GM23338 (cell line): ENCODE results near the gene C16orf95. TPM values are rescaled to one million over a fixed set of nuclear protein-coding genes. Genes with fewer than 3 reads are reported as not detected.

Experiments used
- polyA plus RNA-seq: library from polyadenylated mRNA; unstranded; fragments of >200 nt; fragmentation: Nextera tagmentation; extraction: Ambion mirVana; gene quantifications from 2 replicates; pipeline ENCODE4 v1.2.1, GENCODE V29; 2016
- total RNA-seq: library from RNA; depleted of rRNA; stranded (reverse); fragments of >200 nt; shearing (Covaris generic); gene quantifications from 2 replicates; pipeline ENCODE4 v1.2.3, GENCODE V29; 2014
- TF ChIP-seq, protein P1 (sequence below), 2 experiments: fragments of 200-600 bp in 1 of 2; sonication (generic) in 1 of 2; conservative IDR thresholded peaks; 2 replicates each; pipeline versions ENCODE4 v1.5.1 to v1.6.1; 2016 to 2017; ENCODE audit warnings: antibody characterized with exemption in 2 of 2, low read depth in 2 of 2, mild to moderate bottlenecking in 2 of 2, moderate library complexity in 1 of 2
- TF ChIP-seq, protein P2 (sequence below): fragments of 250-450 bp; sonication (Bioruptor Pico); IDR thresholded peaks from 2 replicates; pipeline ENCODE4 v1.5.0; 2020; ENCODE audit warnings: mild to moderate bottlenecking, moderate library complexity
- TF ChIP-seq, protein P3 (sequence below): IDR thresholded peaks from 2 replicates; pipeline ENCODE4 v1.6.1; 2016; ENCODE audit warnings: antibody characterized with exemption

Gene C16orf95
- total and polyA plus RNA-seq, 2 experiments from 2014 or later = 1.2 to 3.9 TPM

DNA sequence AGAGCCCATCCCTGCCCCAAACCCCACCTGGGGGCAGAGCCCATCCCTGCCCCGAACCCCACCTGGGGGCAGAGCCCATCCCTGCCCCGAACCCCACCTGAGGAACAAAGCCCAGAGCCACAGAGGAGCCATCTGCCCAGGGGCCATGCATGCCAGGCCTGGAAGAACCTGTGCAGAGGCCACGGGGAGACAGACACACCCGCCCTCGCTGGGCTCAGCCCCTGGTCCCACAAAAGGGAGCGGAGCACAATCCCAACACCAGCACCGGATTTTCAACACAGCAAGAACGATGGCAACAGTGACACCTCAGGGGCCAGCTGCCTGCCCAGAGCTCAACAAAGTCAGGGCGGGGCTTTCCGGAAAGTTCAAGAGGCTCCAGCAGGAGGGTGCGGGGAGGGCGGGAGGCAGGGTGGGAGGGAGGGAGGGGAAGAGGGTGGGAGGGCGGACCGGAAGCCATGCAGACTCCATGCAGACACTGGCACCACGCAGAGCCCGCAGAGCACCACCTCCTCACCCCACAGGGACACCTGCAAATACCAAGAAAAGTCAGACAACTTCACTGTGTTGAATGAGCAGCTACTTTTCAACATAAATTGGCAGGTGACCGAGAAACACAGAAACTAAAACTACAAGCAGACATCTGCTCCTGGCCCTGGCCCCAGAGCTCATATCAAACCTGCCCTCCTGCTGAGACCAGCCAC, 27.9 kb upstream of the C16orf95 start (continued):
- TF ChIP-seq, protein P1, sequence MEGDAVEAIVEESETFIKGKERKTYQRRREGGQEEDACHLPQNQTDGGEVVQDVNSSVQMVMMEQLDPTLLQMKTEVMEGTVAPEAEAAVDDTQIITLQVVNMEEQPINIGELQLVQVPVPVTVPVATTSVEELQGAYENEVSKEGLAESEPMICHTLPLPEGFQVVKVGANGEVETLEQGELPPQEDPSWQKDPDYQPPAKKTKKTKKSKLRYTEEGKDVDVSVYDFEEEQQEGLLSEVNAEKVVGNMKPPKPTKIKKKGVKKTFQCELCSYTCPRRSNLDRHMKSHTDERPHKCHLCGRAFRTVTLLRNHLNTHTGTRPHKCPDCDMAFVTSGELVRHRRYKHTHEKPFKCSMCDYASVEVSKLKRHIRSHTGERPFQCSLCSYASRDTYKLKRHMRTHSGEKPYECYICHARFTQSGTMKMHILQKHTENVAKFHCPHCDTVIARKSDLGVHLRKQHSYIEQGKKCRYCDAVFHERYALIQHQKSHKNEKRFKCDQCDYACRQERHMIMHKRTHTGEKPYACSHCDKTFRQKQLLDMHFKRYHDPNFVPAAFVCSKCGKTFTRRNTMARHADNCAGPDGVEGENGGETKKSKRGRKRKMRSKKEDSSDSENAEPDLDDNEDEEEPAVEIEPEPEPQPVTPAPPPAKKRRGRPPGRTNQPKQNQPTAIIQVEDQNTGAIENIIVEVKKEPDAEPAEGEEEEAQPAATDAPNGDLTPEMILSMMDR (conservative IDR thresholded peaks at IDR 0.05; ENCODE audit: low read depth in 2 of 2) = no peak
- TF ChIP-seq, protein P2, sequence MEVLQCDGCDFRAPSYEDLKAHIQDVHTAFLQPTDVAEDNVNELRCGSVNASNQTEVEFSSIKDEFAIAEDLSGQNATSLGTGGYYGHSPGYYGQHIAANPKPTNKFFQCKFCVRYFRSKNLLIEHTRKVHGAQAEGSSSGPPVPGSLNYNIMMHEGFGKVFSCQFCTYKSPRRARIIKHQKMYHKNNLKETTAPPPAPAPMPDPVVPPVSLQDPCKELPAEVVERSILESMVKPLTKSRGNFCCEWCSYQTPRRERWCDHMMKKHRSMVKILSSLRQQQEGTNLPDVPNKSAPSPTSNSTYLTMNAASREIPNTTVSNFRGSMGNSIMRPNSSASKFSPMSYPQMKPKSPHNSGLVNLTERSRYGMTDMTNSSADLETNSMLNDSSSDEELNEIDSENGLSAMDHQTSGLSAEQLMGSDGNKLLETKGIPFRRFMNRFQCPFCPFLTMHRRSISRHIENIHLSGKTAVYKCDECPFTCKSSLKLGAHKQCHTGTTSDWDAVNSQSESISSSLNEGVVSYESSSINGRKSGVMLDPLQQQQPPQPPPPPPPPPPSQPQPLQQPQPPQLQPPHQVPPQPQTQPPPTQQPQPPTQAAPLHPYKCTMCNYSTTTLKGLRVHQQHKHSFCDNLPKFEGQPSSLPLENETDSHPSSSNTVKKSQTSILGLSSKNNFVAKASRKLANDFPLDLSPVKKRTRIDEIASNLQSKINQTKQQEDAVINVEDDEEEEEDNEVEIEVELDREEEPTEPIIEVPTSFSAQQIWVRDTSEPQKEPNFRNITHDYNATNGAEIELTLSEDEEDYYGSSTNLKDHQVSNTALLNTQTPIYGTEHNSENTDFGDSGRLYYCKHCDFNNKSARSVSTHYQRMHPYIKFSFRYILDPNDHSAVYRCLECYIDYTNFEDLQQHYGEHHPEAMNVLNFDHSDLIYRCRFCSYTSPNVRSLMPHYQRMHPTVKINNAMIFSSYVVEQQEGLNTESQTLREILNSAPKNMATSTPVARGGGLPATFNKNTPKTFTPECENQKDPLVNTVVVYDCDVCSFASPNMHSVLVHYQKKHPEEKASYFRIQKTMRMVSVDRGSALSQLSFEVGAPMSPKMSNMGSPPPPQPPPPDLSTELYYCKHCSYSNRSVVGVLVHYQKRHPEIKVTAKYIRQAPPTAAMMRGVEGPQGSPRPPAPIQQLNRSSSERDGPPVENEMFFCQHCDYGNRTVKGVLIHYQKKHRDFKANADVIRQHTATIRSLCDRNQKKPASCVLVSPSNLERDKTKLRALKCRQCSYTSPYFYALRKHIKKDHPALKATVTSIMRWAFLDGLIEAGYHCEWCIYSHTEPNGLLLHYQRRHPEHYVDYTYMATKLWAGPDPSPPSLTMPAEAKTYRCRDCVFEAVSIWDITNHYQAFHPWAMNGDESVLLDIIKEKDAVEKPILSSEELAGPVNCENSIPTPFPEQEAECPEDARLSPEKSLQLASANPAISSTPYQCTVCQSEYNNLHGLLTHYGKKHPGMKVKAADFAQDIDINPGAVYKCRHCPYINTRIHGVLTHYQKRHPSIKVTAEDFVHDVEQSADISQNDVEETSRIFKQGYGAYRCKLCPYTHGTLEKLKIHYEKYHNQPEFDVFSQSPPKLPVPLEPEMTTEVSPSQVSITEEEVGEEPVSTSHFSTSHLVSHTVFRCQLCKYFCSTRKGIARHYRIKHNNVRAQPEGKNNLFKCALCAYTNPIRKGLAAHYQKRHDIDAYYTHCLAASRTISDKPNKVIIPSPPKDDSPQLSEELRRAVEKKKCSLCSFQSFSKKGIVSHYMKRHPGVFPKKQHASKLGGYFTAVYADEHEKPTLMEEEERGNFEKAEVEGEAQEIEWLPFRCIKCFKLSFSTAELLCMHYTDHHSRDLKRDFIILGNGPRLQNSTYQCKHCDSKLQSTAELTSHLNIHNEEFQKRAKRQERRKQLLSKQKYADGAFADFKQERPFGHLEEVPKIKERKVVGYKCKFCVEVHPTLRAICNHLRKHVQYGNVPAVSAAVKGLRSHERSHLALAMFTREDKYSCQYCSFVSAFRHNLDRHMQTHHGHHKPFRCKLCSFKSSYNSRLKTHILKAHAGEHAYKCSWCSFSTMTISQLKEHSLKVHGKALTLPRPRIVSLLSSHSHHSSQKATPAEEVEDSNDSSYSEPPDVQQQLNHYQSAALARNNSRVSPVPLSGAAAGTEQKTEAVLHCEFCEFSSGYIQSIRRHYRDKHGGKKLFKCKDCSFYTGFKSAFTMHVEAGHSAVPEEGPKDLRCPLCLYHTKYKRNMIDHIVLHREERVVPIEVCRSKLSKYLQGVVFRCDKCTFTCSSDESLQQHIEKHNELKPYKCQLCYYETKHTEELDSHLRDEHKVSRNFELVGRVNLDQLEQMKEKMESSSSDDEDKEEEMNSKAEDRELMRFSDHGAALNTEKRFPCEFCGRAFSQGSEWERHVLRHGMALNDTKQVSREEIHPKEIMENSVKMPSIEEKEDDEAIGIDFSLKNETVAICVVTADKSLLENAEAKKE (CRISPR knock-in tag) = no peak
- TF ChIP-seq, protein P3, sequence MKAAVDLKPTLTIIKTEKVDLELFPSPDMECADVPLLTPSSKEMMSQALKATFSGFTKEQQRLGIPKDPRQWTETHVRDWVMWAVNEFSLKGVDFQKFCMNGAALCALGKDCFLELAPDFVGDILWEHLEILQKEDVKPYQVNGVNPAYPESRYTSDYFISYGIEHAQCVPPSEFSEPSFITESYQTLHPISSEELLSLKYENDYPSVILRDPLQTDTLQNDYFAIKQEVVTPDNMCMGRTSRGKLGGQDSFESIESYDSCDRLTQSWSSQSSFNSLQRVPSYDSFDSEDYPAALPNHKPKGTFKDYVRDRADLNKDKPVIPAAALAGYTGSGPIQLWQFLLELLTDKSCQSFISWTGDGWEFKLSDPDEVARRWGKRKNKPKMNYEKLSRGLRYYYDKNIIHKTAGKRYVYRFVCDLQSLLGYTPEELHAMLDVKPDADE = no peak
